ENCODE data around the gene PRKCZ.

DNA sequence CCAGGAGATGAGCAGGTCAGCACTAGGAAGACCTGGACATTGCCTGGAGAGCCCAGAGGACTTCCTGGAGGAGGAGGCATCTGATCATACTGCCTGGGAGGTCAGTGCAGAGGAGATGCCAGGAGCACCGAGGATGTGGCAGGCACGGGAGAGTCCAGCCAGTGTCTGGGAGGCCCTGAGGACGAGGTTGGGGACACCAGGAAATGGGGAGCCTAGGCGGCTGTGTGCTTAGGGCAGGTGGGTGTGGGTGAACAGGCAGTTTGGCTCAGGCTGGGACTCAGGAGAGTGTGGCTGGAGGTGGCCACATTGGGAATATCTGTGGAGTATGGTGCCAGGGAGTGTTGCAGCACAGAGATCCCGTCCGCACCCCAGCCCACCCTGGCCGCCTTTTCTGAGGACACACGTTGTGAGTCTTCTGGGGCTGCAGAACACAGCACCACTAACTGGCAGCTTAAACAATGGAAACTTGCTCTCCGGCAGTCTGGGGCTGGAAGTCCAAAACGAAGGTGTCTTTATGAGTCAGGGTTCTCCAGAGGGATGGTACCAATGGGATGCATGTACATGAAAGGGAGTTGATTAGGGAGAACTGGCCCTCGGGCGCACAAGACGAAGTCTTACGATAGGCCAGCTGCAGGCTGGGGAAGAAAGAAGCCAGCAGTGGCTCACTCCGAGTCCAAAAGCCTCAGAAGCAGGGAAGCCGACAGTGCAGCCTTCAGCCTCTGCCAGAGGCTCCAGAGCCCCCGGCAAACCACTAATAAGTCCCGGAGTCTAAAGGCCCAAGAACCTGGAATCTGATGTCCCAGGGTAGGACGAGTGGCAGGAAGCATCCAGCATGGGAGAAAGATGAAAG lies 86.4 kb downstream of the PRKCZ start:
- TF ChIP-seq, protein P1, sequence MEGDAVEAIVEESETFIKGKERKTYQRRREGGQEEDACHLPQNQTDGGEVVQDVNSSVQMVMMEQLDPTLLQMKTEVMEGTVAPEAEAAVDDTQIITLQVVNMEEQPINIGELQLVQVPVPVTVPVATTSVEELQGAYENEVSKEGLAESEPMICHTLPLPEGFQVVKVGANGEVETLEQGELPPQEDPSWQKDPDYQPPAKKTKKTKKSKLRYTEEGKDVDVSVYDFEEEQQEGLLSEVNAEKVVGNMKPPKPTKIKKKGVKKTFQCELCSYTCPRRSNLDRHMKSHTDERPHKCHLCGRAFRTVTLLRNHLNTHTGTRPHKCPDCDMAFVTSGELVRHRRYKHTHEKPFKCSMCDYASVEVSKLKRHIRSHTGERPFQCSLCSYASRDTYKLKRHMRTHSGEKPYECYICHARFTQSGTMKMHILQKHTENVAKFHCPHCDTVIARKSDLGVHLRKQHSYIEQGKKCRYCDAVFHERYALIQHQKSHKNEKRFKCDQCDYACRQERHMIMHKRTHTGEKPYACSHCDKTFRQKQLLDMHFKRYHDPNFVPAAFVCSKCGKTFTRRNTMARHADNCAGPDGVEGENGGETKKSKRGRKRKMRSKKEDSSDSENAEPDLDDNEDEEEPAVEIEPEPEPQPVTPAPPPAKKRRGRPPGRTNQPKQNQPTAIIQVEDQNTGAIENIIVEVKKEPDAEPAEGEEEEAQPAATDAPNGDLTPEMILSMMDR (conservative IDR thresholded peaks at IDR 0.05; ENCODE audit: low read depth in 2 of 2): no peak
- TF ChIP-seq, protein P2, sequence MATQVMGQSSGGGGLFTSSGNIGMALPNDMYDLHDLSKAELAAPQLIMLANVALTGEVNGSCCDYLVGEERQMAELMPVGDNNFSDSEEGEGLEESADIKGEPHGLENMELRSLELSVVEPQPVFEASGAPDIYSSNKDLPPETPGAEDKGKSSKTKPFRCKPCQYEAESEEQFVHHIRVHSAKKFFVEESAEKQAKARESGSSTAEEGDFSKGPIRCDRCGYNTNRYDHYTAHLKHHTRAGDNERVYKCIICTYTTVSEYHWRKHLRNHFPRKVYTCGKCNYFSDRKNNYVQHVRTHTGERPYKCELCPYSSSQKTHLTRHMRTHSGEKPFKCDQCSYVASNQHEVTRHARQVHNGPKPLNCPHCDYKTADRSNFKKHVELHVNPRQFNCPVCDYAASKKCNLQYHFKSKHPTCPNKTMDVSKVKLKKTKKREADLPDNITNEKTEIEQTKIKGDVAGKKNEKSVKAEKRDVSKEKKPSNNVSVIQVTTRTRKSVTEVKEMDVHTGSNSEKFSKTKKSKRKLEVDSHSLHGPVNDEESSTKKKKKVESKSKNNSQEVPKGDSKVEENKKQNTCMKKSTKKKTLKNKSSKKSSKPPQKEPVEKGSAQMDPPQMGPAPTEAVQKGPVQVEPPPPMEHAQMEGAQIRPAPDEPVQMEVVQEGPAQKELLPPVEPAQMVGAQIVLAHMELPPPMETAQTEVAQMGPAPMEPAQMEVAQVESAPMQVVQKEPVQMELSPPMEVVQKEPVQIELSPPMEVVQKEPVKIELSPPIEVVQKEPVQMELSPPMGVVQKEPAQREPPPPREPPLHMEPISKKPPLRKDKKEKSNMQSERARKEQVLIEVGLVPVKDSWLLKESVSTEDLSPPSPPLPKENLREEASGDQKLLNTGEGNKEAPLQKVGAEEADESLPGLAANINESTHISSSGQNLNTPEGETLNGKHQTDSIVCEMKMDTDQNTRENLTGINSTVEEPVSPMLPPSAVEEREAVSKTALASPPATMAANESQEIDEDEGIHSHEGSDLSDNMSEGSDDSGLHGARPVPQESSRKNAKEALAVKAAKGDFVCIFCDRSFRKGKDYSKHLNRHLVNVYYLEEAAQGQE (IDR thresholded peaks at IDR 0.05; ENCODE audit: unreplicated experiment): no peak
- TF ChIP-seq EZH2phosphoT487 (IDR thresholded peaks at IDR 0.05; ENCODE audit: unreplicated experiment): no peak
- TF ChIP-seq EZH2 (IDR thresholded peaks at IDR 0.05; ENCODE audit: low read depth, unreplicated experiment): no peak
- no peak for TF ChIP-seq JUNB (IDR thresholded peaks at IDR 0.05; ENCODE audit: unreplicated experiment)
- TF ChIP-seq POLR2AphosphoS5 (IDR thresholded peaks at IDR 0.05; ENCODE audit: low read depth): no peak
- TF ChIP-seq STAT1 (IDR thresholded peaks at IDR 0.05; ENCODE audit: unreplicated experiment): no peak
- TF ChIP-seq, protein P3, sequence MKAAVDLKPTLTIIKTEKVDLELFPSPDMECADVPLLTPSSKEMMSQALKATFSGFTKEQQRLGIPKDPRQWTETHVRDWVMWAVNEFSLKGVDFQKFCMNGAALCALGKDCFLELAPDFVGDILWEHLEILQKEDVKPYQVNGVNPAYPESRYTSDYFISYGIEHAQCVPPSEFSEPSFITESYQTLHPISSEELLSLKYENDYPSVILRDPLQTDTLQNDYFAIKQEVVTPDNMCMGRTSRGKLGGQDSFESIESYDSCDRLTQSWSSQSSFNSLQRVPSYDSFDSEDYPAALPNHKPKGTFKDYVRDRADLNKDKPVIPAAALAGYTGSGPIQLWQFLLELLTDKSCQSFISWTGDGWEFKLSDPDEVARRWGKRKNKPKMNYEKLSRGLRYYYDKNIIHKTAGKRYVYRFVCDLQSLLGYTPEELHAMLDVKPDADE (IDR thresholded peaks at IDR 0.05): no peak
- no peak for TF ChIP-seq NANOG (IDR thresholded peaks at IDR 0.05; ENCODE audit: borderline replicate concordance)
- TF ChIP-seq ZNF331 (CRISPR knock-in tag; IDR thresholded peaks at IDR 0.05; ENCODE audit: low read depth): no peak
- no peak for TF ChIP-seq ZNF114 (CRISPR knock-in tag; IDR thresholded peaks at IDR 0.05)
- no peak for TF ChIP-seq CREB1 (CRISPR knock-in tag; IDR thresholded peaks at IDR 0.05; ENCODE audit: low read depth)
- TF ChIP-seq, protein P4, sequence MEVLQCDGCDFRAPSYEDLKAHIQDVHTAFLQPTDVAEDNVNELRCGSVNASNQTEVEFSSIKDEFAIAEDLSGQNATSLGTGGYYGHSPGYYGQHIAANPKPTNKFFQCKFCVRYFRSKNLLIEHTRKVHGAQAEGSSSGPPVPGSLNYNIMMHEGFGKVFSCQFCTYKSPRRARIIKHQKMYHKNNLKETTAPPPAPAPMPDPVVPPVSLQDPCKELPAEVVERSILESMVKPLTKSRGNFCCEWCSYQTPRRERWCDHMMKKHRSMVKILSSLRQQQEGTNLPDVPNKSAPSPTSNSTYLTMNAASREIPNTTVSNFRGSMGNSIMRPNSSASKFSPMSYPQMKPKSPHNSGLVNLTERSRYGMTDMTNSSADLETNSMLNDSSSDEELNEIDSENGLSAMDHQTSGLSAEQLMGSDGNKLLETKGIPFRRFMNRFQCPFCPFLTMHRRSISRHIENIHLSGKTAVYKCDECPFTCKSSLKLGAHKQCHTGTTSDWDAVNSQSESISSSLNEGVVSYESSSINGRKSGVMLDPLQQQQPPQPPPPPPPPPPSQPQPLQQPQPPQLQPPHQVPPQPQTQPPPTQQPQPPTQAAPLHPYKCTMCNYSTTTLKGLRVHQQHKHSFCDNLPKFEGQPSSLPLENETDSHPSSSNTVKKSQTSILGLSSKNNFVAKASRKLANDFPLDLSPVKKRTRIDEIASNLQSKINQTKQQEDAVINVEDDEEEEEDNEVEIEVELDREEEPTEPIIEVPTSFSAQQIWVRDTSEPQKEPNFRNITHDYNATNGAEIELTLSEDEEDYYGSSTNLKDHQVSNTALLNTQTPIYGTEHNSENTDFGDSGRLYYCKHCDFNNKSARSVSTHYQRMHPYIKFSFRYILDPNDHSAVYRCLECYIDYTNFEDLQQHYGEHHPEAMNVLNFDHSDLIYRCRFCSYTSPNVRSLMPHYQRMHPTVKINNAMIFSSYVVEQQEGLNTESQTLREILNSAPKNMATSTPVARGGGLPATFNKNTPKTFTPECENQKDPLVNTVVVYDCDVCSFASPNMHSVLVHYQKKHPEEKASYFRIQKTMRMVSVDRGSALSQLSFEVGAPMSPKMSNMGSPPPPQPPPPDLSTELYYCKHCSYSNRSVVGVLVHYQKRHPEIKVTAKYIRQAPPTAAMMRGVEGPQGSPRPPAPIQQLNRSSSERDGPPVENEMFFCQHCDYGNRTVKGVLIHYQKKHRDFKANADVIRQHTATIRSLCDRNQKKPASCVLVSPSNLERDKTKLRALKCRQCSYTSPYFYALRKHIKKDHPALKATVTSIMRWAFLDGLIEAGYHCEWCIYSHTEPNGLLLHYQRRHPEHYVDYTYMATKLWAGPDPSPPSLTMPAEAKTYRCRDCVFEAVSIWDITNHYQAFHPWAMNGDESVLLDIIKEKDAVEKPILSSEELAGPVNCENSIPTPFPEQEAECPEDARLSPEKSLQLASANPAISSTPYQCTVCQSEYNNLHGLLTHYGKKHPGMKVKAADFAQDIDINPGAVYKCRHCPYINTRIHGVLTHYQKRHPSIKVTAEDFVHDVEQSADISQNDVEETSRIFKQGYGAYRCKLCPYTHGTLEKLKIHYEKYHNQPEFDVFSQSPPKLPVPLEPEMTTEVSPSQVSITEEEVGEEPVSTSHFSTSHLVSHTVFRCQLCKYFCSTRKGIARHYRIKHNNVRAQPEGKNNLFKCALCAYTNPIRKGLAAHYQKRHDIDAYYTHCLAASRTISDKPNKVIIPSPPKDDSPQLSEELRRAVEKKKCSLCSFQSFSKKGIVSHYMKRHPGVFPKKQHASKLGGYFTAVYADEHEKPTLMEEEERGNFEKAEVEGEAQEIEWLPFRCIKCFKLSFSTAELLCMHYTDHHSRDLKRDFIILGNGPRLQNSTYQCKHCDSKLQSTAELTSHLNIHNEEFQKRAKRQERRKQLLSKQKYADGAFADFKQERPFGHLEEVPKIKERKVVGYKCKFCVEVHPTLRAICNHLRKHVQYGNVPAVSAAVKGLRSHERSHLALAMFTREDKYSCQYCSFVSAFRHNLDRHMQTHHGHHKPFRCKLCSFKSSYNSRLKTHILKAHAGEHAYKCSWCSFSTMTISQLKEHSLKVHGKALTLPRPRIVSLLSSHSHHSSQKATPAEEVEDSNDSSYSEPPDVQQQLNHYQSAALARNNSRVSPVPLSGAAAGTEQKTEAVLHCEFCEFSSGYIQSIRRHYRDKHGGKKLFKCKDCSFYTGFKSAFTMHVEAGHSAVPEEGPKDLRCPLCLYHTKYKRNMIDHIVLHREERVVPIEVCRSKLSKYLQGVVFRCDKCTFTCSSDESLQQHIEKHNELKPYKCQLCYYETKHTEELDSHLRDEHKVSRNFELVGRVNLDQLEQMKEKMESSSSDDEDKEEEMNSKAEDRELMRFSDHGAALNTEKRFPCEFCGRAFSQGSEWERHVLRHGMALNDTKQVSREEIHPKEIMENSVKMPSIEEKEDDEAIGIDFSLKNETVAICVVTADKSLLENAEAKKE (CRISPR knock-in tag; IDR thresholded peaks at IDR 0.05): no peak
